ENCODE data around the gene TRMT44. TPM values are rescaled to one million over a fixed set of nuclear protein-coding genes. Genes with fewer than 3 reads are reported as not detected.

The TRMT44 gene
- polyA plus RNA-seq, 1 donor (not counting 4 experiments of a cell fraction or from before 2014, with no cell fraction given), result 8.8 TPM

DNA sequence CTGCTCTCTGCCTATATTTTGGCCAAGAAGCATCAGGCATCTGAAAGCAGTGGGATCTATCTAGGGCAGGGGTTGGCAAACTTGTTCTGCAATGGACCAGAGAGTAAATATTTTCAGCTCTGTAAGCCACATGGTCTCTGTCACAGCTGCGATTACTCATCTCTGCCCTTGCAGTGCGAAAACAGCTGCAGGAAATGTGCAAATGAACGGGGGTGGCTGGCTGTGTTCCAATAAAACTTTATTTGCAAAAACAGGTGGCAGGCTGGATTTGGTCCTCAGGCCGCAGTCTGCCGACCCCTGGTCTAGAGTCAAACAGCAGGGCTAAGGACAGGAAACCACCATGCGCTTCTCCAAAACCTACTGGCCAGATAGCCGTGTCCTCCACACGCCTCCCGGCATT lies 48.6 kb upstream of the TRMT44 start:
- H3K4me3 ChIP-seq (ENCODE audit: control insufficient read depth in 2 of 3, extremely low read depth in 1 of 3, insufficient read depth in 2 of 3, low read depth in 1 of 3, low read length in 3 of 3), result no peak overlapping the region
- H3K79me2 ChIP-seq (ENCODE audit: control insufficient read depth, insufficient read depth, low read length), result no peaks in the 10 kb centered on the region
- no peak overlapping the region for H3K9ac ChIP-seq (ENCODE audit: control insufficient read depth, extremely low read depth, insufficient read depth, low read length)
- peaks cover 0 to 28% of the 10 kb centered on the region in 2 experiments for H3K36me3 ChIP-seq (ENCODE audit: control insufficient read depth in 2 of 2, extremely low read depth in 1 of 2, insufficient read depth in 2 of 2, low read length in 2 of 2)
- no peak for FAIRE-seq
- H2AFZ ChIP-seq (ENCODE audit: control insufficient read depth, low read length), result no peak overlapping the region
- no peak overlapping the region for H3K4me2 ChIP-seq (ENCODE audit: control insufficient read depth, extremely low read depth, insufficient read depth, low read depth, low read length)
- no peaks in the 10 kb centered on the region for H4K20me1 ChIP-seq (ENCODE audit: control insufficient read depth, extremely low read depth, insufficient read depth, low read length)
- H3K27ac ChIP-seq (ENCODE audit: control insufficient read depth, insufficient read depth, low read length), result no peak overlapping the region
- no peaks in the 10 kb centered on the region for H3K9me3 ChIP-seq (ENCODE audit: control insufficient read depth, low read depth, low read length)
- no peaks in the 10 kb centered on the region for H3K9me1 ChIP-seq (ENCODE audit: control insufficient read depth, extremely low read depth, insufficient read depth, low read length)
- dilution Hi-C loops (cut with MboI; ENCODE audit: extremely low pct_ligation_motif_present, low sequenced_read_pairs), result no loop called here
- H3K4me1 ChIP-seq (ENCODE audit: control insufficient read depth, extremely low read depth, insufficient read depth, low read length), result no peaks in the 10 kb centered on the region
- no peak for DNase-seq (ENCODE audit: low read depth, low spot score)
- H3K27me3 ChIP-seq (ENCODE audit: control insufficient read depth, extremely low read depth, insufficient read depth, low read length), result no peaks in the 10 kb centered on the region
- TF ChIP-seq, protein P1, sequence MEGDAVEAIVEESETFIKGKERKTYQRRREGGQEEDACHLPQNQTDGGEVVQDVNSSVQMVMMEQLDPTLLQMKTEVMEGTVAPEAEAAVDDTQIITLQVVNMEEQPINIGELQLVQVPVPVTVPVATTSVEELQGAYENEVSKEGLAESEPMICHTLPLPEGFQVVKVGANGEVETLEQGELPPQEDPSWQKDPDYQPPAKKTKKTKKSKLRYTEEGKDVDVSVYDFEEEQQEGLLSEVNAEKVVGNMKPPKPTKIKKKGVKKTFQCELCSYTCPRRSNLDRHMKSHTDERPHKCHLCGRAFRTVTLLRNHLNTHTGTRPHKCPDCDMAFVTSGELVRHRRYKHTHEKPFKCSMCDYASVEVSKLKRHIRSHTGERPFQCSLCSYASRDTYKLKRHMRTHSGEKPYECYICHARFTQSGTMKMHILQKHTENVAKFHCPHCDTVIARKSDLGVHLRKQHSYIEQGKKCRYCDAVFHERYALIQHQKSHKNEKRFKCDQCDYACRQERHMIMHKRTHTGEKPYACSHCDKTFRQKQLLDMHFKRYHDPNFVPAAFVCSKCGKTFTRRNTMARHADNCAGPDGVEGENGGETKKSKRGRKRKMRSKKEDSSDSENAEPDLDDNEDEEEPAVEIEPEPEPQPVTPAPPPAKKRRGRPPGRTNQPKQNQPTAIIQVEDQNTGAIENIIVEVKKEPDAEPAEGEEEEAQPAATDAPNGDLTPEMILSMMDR (optimal IDR thresholded peaks at IDR 0.05 in 1 of 3, IDR thresholded peaks at IDR 0.05 in 1 of 3, conservative IDR thresholded peaks at IDR 0.05 in 1 of 3; ENCODE audit: extremely low read depth in 1 of 3, insufficient read depth in 2 of 3, low read length in 3 of 3), result no peak
- no peak for TF ChIP-seq EZH2 (IDR thresholded peaks at IDR 0.05; ENCODE audit: low read length)

DNA sequence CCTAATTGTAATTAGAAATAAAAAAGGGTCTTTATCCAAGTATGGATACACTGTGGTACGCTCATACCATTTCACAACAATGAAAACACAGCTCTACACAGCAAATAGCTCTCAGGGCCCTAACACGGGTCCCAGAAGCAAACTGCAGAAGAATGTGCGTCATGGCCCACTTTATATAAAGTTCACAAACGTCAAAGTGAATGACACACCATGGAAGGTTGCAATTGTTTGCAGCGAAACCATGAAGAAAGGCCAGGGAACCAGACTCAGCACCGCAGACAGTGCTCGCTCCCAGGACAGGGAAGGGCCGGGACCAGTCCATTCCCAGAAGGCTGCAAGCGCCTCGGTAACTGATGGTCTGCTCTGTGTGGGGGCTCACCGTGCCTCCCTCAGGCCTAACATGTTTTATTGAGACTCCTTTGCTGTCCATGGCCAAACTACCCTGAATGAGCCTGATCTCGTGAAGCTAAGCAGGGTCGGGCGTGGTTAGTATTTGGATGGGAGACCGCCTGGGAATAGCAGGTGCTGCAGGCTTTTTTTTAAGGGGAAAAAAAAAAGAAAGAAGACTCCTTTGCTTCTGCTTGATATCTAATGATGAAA lies 47.9 kb upstream of the TRMT44 start:
- no peak overlapping the region for H3K27ac ChIP-seq (ENCODE audit: control insufficient read depth, insufficient read depth, low read length)
- no peak for FAIRE-seq

More for the DNA sequence above, 47.9 kb upstream of the TRMT44 start:
- no peaks in the 10 kb centered on the region for H4K20me1 ChIP-seq (ENCODE audit: control insufficient read depth, extremely low read depth, insufficient read depth, low read length)
- TF ChIP-seq EZH2 (IDR thresholded peaks at IDR 0.05; ENCODE audit: low read length), result no peak
- TF ChIP-seq, protein P1 (optimal IDR thresholded peaks at IDR 0.05 in 1 of 3, IDR thresholded peaks at IDR 0.05 in 1 of 3, conservative IDR thresholded peaks at IDR 0.05 in 1 of 3; ENCODE audit: extremely low read depth in 1 of 3, insufficient read depth in 2 of 3, low read length in 3 of 3), result no peak
- peaks cover 0 to 28% of the 10 kb centered on the region in 2 experiments for H3K36me3 ChIP-seq (ENCODE audit: control insufficient read depth in 2 of 2, extremely low read depth in 1 of 2, insufficient read depth in 2 of 2, low read length in 2 of 2)
- no peak overlapping the region for H3K4me3 ChIP-seq (ENCODE audit: control insufficient read depth in 2 of 3, extremely low read depth in 1 of 3, insufficient read depth in 2 of 3, low read depth in 1 of 3, low read length in 3 of 3)
- dilution Hi-C loops (cut with MboI; ENCODE audit: extremely low pct_ligation_motif_present, low sequenced_read_pairs), result no loop called here
- no peaks in the 10 kb centered on the region for H3K4me1 ChIP-seq (ENCODE audit: control insufficient read depth, extremely low read depth, insufficient read depth, low read length)
- no peaks in the 10 kb centered on the region for H3K79me2 ChIP-seq (ENCODE audit: control insufficient read depth, insufficient read depth, low read length)
- H3K9ac ChIP-seq (ENCODE audit: control insufficient read depth, extremely low read depth, insufficient read depth, low read length), result no peak overlapping the region
- no peak overlapping the region for H2AFZ ChIP-seq (ENCODE audit: control insufficient read depth, low read length)
- no peaks in the 10 kb centered on the region for H3K27me3 ChIP-seq (ENCODE audit: control insufficient read depth, extremely low read depth, insufficient read depth, low read length)
- H3K4me2 ChIP-seq (ENCODE audit: control insufficient read depth, extremely low read depth, insufficient read depth, low read depth, low read length), result no peak overlapping the region
- H3K9me3 ChIP-seq (ENCODE audit: control insufficient read depth, low read depth, low read length), result no peaks in the 10 kb centered on the region
- no peak for DNase-seq (ENCODE audit: low read depth, low spot score)
- no peaks in the 10 kb centered on the region for H3K9me1 ChIP-seq (ENCODE audit: control insufficient read depth, extremely low read depth, insufficient read depth, low read length)
